Testis (tissue), 3 donors: ENCODE results near the gene IL36RN. TPM values are rescaled to one million over a fixed set of nuclear protein-coding genes. Genes with fewer than 3 reads are reported as not detected.

ENCODE experiments used
- DNase-seq: peaks from one replicate; pipeline ENCODE4 v3.0.0-alpha.2; 2019
- H3K27ac ChIP-seq, 2 donors: fragments of 200-600 bp; sonication (generic); one replicate each; pipeline ENCODE4 v1.5.1; 2019
- H3K27me3 ChIP-seq: fragments of 200-600 bp; sonication (generic); one replicate; pipeline ENCODE4 v1.5.1; 2019
- H3K36me3 ChIP-seq: fragments of 200-600 bp; sonication (generic); one replicate; pipeline ENCODE4 v1.5.1; 2017; ENCODE audit warnings: low read depth; ENCODE audit errors: missing control alignments
- H3K4me1 ChIP-seq: fragments of 200-600 bp; sonication (generic); one replicate; pipeline ENCODE4 v1.5.1; 2019
- H3K4me3 ChIP-seq, 2 donors: fragments of 200-600 bp; sonication (generic); one replicate each; pipeline ENCODE4 v1.5.1; 2017 to 2019
- H3K9me3 ChIP-seq: fragments of 200-600 bp; sonication (generic); one replicate; pipeline ENCODE4 v1.5.1; 2017
- CTCF ChIP-seq, 3 experiments: fragments of 450-650 bp in 2 of 3; fragments of 200-600 bp in 1 of 3; sonication (generic) in 1 of 3; IDR thresholded peaks; one replicate each; pipeline ENCODE4 v1.5.1; 2016 to 2019; ENCODE audit warnings: antibody characterized with exemption in 3 of 3, mild to moderate bottlenecking in 2 of 3, moderate library complexity in 1 of 3
- POLR2A ChIP-seq: fragments of 450-650 bp; IDR thresholded peaks from one replicate; pipeline ENCODE4 v1.6.1; 2017; ENCODE audit warnings: antibody characterized with exemption, mild to moderate bottlenecking, moderate library complexity
- WGBS, 2 donors: methylation state at CpG; one replicate each; pipeline ENCODE4 v1.1.5; 2018; 5-methylcytosine and 5-hydroxymethylcytosine counted together
- intact Hi-C: fragments of 100-400 bp; cut with DNase I; formaldehyde crosslinking; loops from one replicate; pipeline ENCODE4 v1.15.1; 2023; ENCODE audit warnings: low total_unique reads
- polyA plus RNA-seq: library from polyadenylated mRNA; stranded (reverse); fragments of 350-450 nt; fragmentation: Illumina TruSeq; extraction: RNeasy Lipid Tissue Mini Kit (QIAGEN cat#74804); gene quantifications from one replicate; pipeline ENCODE4 v1.2.3, GENCODE V29; 2014; ENCODE audit warnings: low read depth, low replicate concordance; ENCODE audit not compliant: insufficient read depth
- total RNA-seq, 2 donors: library from RNA; depleted of rRNA; stranded (reverse); fragments of >200 nt; gene quantifications; one replicate each; pipeline ENCODE4 v1.2.3, GENCODE V29; 2016

The IL36RN gene
- total and polyA plus RNA-seq, 3 donors from 2014 or later: not detected

- intact Hi-C loops: no loop called here
- 78 to 94% methylated on average over 3 to 4 of the region's 4 CpGs for WGBS, 2 donors
- DNase-seq: no peak
- Histone ChIP-seq H3K9me3 (no peaks in the 10 kb centered on the region), H3K36me3 (no peaks in the 10 kb centered on the region), H3K4me3 (no peak overlapping the region), H3K27ac (no peak overlapping the region), H3K4me1 (no peaks in the 10 kb centered on the region), H3K27me3 (no peaks in the 10 kb centered on the region)
- TF ChIP-seq POLR2A: no peak
- no peak for TF ChIP-seq CTCF (IDR thresholded peaks at IDR 0.05)
Observed at GRCh38 chr2:113098041-113098440, 39.0 kb downstream of the IL36RN start.

- H3K4me1 ChIP-seq: no peaks in the 10 kb centered on the region
- intact Hi-C loops: no loop called here
- H3K27ac ChIP-seq: no peak overlapping the region
- no peak for TF ChIP-seq POLR2A
- no peak for TF ChIP-seq CTCF (IDR thresholded peaks at IDR 0.05)
- no peak overlapping the region for H3K4me3 ChIP-seq
- no peaks in the 10 kb centered on the region for H3K27me3 ChIP-seq
- H3K36me3 ChIP-seq: no peaks in the 10 kb centered on the region
- no peak for DNase-seq
- H3K9me3 ChIP-seq: no peaks in the 10 kb centered on the region
- 90 to 93% methylated on average over 5 to 6 of the region's 6 CpGs for WGBS, 2 donors
Observed at GRCh38 chr2:113098532-113098931, 39.5 kb downstream of the IL36RN start.

- Histone ChIP-seq H3K36me3 (no peaks in the 10 kb centered on the region), H3K4me1 (no peaks in the 10 kb centered on the region), H3K4me3 (no peak overlapping the region), H3K9me3 (no peaks in the 10 kb centered on the region), H3K27ac (no peak overlapping the region), H3K27me3 (no peaks in the 10 kb centered on the region)
- intact Hi-C loops: no loop called here
- 67 to 94% methylated on average over 2 of the region's 2 CpGs for WGBS, 2 donors
- DNase-seq: no peak
- TF ChIP-seq POLR2A (no peak), CTCF (IDR thresholded peaks at IDR 0.05) (no peak)
Observed at GRCh38 chr2:113102133-113102532, 43.1 kb downstream of the IL36RN start.

- intact Hi-C loops: no loop called here
- no peak overlapping the region for H3K27ac ChIP-seq
- H3K36me3 ChIP-seq: no peaks in the 10 kb centered on the region
- no peak for DNase-seq
- H3K4me1 ChIP-seq: no peaks in the 10 kb centered on the region
- TF ChIP-seq POLR2A: no peak
- no peak for TF ChIP-seq CTCF (IDR thresholded peaks at IDR 0.05)
- no peaks in the 10 kb centered on the region for H3K27me3 ChIP-seq
- no peak overlapping the region for H3K4me3 ChIP-seq
- H3K9me3 ChIP-seq: no peaks in the 10 kb centered on the region
- 93 to 94% methylated on average over 4 of the region's 4 CpGs for WGBS, 2 donors
Observed at GRCh38 chr2:113103277-113103676, 44.3 kb downstream of the IL36RN start.

GRCh38 chr2:113104054-113104611 is 45.1 kb downstream of the IL36RN start:
- Histone ChIP-seq H3K4me3 (no peak overlapping the region), H3K36me3 (no peaks in the 10 kb centered on the region), H3K9me3 (no peaks in the 10 kb centered on the region), H3K27ac (no peak overlapping the region), H3K27me3 (no peaks in the 10 kb centered on the region), H3K4me1 (no peaks in the 10 kb centered on the region)
- no peak for TF ChIP-seq CTCF (IDR thresholded peaks at IDR 0.05)
- no peak for TF ChIP-seq POLR2A
- intact Hi-C loops: no loop called here
- DNase-seq: no peak
- WGBS, 2 donors: 70 to 90% methylated on average over 3 of the region's 3 CpGs
